Naive thymus-derived CD8-positive, alpha-beta T cell (primary cell): ENCODE data around the gene E2F1. TPM values are rescaled to one million over a fixed set of nuclear protein-coding genes. Genes with fewer than 3 reads are reported as not detected.

Source experiments
- ATAC-seq, 2 donors: fragments of 150-1000 bp; cut with Tn5 transposase in 1 of 2; sonication (Bioruptor Pico), chemical (Tn5 transposase) in 1 of 2; 1 replicate in 1 of 2; 2 replicates in 1 of 2; pipeline ENCODE4 v1.10.0; 2021; ENCODE audit warnings: mild to moderate bottlenecking in 2 of 2, moderate library complexity in 2 of 2
- POLR2A ChIA-PET: fragments of 350-600 bp; sonication (Branson Sonifier 250); formaldehyde crosslinking; loops from one replicate; lab custom pipeline; 2021; ENCODE audit warnings: antibody characterized with exemption; lab: Charles Lee
- DNase-seq, 10 donors: peaks; one replicate each; pipeline versions ENCODE4 v3.0.0 to v3.0.0-alpha.2; 2020 to 2022
- H3K27ac Mint-ChIP-seq, 10 donors: one replicate each; pipeline ENCODE4 v1.8.0; 2020 to 2022; ENCODE audit warnings: mild to moderate bottlenecking in 10 of 10, mixed read lengths in 10 of 10, moderate library complexity in 4 of 10, inconsistent platforms in 1 of 10
- H3K27me3 Mint-ChIP-seq, 5 donors: one replicate each; pipeline ENCODE4 v1.8.0; 2021 to 2022; ENCODE audit warnings: mixed read lengths in 5 of 5
- H3K36me3 Mint-ChIP-seq, 3 donors: one replicate each; pipeline ENCODE4 v1.8.0; 2020 to 2022; ENCODE audit warnings: mixed read lengths in 3 of 3, mild to moderate bottlenecking in 2 of 3, inconsistent platforms in 1 of 3
- H3K4me1 Mint-ChIP-seq, 4 donors: one replicate each; pipeline ENCODE4 v1.8.0; 2021 to 2022; ENCODE audit warnings: mixed read lengths in 4 of 4
- H3K4me3 Mint-ChIP-seq, 10 donors: one replicate each; pipeline ENCODE4 v1.8.0; 2020 to 2022; ENCODE audit warnings: mild to moderate bottlenecking in 10 of 10, mixed read lengths in 10 of 10, moderate library complexity in 6 of 10, inconsistent platforms in 1 of 10
- H3K9me3 Mint-ChIP-seq, 9 donors: one replicate each; pipeline ENCODE4 v1.8.0; 2020 to 2022; ENCODE audit warnings: mixed read lengths in 9 of 9, mild to moderate bottlenecking in 3 of 9, inconsistent platforms in 1 of 9, moderate library complexity in 1 of 9
- polyA plus RNA-seq, 3 donors: library from polyadenylated mRNA; unstranded; fragments of 300-500 nt; fragmentation: Illumina TruSeq; gene quantifications; one replicate each; pipeline ENCODE4 v1.2.3, GENCODE V29; 2021
- total RNA-seq, 8 experiments: library from RNA in 2 of 8; stranded (reverse) in 2 of 8; gene quantifications; one replicate each; pipeline ENCODE4 v1.2.3 and lab custom pipeline; 2021 to 2026

The E2F1 gene
- total and polyA plus RNA-seq, 5 experiments from 2014 or later = 0.19 to 1.4 (median 0.49) TPM

DNA sequence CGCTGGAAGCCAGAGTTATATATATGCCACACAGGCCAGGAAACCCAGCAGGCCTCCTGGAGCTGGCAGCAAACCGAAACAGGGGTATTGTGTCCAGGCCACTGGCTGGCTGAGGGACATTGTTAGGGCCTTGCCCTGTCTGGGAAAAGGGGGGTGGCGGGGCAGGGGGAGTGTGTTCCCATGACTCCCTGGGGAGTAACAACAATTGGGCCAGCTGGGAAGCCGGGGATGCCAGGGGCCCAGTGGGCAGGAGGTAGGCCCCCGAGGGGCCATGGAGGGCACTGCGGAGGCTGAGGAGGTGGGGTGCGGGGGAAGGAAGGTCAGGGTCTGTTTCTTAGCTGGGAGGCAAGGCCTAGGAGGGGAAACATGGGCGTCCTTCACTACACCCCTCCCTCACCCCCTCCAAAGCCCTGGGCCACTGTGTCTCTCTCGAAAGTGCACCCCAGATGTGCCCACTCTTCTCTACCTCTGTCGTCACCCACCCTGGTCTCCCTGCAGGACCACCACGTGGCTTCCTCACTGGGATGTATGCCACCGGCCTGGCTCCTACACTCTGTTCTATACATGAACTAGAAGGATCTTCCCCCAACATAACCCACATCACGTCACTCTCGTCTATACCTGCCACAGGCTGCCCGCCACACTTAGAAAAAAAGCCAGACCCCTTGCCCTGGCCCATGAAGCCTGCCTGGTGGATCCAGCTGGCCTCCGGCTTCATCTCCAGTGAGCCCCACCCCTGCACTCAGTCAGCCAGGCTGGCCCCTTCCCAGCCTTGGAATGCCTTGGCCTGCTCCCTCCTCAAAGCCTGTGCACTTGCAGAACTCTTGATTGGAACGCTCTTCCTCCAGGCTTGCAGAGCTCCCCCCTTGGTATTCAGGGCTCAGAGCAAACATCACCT, 7.8 kb upstream of the E2F1 start:
- ATAC-seq (no peak), DNase-seq (no peak)
- Mint-ChIP-seq H3K27me3 (no peaks in the 10 kb centered on the region), H3K9me3 (peaks cover 0 to 3% (median 0%) of the 10 kb centered on the region in 9 donors), H3K36me3 (no peaks in the 10 kb centered on the region), H3K27ac (peak overlapping the region in 5 of 10 donors; percentile 15 to 80 (median 53)), H3K4me3 (no peak overlapping the region), H3K4me1 (peaks cover 7 to 20% (median 13%) of the 10 kb centered on the region in 4 donors)
- POLR2A ChIA-PET = interaction anchor here (0.7 kb wide), 1 partner anchor 15 kb away, joined by 6 read pairs; no protein-coding TSS in a partner anchor

DNA sequence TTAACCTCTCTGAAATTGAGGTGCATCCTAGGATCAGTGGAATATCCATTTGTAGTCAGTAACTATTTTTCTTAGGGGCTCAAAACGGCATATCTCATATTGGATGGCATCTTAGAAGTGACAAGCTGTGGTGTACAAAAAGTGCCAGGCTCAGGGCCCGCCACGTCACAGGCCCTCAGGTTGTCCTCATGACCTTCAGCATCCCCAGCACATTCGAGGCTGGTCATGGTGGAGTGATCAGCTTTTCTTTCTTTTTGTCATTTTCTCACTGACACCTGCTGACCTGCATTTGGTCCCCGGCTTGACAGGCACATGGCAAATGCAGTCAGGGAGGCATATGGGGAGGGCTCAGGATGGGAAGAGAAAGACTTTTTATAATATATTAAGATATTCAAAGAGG, 7.1 kb upstream of the E2F1 start:
- ATAC-seq (no peak), DNase-seq (no peak)
- POLR2A ChIA-PET = no interaction called here
- Mint-ChIP-seq H3K9me3 (peaks cover 0 to 2% (median 0%) of the 10 kb centered on the region in 9 donors), H3K27ac (peak overlapping the region in 2 of 10 donors; percentile 56 to 78), H3K4me1 (peaks cover 13 to 27% (median 20%) of the 10 kb centered on the region in 4 donors), H3K27me3 (no peaks in the 10 kb centered on the region), H3K4me3 (no peak overlapping the region), H3K36me3 (no peaks in the 10 kb centered on the region)

DNA sequence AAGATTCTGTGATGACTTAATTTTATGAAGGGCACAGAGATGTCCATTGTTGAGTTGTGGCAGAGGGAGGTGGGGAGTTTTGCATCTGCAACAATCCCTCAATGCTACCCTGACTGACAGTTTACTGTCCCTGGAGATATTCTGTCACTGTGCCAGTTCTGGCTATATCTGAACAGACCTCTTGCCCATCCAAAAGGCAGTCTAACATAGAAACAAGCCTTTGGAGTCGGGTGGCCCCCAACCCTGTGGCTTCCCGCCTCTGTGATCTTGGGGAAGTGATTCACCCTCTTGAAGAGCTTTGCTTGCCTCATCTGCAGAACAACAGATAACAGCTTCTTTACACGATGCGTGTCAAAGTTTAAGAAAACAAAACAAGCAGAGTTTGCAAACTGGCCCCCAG, 3.8 kb upstream of the E2F1 start:
- peak; percentile 34 to 81 (median 57) for DNase-seq
- peak; percentile 49 to 57 for ATAC-seq
- Mint-ChIP-seq H3K36me3 (no peaks in the 10 kb centered on the region), H3K4me1 (peaks cover 19 to 41% (median 33%) of the 10 kb centered on the region in 4 donors), H3K4me3 (peak overlapping the region; percentile 45 to 82 (median 69)), H3K27me3 (no peaks in the 10 kb centered on the region), H3K27ac (peak overlapping the region; percentile 52 to 97 (median 80)), H3K9me3 (no peaks in the 10 kb centered on the region)
- POLR2A ChIA-PET = interaction anchor here (0.7 to 2.8 kb wide), 7 partner anchors 22 to 987 kb away, joined by 3 to 15 read pairs (median 4); partner anchors contain the start of genes ACTL10, EIF2S2, PIGU and PXMP4

DNA sequence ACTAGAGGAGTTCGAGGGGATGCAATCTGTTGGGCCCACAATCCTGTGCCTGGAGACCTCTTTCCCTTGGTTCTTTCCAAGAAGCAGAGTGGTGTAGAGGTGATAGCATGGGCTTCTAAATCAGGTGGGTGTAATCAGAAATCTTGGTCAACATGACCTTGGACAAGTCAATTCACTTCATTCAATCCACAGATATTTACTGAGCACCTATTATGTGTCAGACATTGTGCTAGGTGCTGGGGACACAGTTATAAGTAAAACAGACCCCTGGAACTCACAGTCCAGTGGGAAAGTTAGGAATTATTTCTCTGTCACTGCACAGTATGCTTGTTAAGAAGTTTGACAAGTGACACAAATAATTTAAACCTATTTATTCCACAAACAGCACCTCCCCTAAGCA, 3.3 kb upstream of the E2F1 start:
- H3K4me3 Mint-ChIP-seq = peak overlapping the region in 9 of 10 donors; percentile 60 to 82 (median 70)
- POLR2A ChIA-PET = interaction anchor here (0.7 to 2.8 kb wide), 8 partner anchors 22 to 988 kb away, joined by 3 to 15 read pairs (median 4); partner anchors contain the start of genes ACTL10, EIF2S2, PIGU and PXMP4
- DNase-seq (no peak), ATAC-seq (no peak)
- H3K27me3 Mint-ChIP-seq = no peaks in the 10 kb centered on the region
- H3K27ac Mint-ChIP-seq = peak overlapping the region; percentile 50 to 97 (median 72)
- H3K9me3 Mint-ChIP-seq = no peaks in the 10 kb centered on the region
- no peaks in the 10 kb centered on the region for H3K36me3 Mint-ChIP-seq
- peaks cover 20 to 45% (median 35%) of the 10 kb centered on the region in 4 donors for H3K4me1 Mint-ChIP-seq

DNA sequence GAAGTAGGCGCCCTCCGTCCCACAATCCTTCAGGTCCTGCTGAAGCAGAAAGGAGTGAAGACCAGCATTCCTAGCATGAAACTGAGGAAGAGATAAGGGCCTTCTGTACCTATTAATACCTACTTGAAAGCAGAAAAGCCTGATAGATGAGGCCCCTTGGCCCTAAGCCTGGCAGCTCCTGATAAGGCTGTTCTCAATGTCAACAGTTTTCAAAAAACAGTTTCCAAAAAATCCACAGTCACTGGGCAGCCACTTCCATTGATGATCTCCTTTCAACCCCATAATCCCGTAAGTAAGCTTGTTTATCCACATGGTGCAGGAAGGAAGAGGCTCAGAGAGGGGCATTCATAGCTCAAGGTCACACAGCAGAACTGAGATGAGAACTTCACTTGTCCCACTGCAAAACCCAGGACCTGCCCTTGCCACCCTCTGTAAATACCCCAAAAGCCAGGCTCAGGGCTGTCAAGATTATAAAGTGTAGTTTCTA, 2.8 kb upstream of the E2F1 start:
- Mint-ChIP-seq H3K9me3 (no peaks in the 10 kb centered on the region), H3K27me3 (no peaks in the 10 kb centered on the region), H3K4me1 (peaks cover 18 to 45% (median 36%) of the 10 kb centered on the region in 4 donors), H3K4me3 (peak overlapping the region in 4 of 10 donors; percentile 12 to 51 (median 36)), H3K36me3 (no peaks in the 10 kb centered on the region), H3K27ac (peak overlapping the region; percentile 50 to 97 (median 79))
- POLR2A ChIA-PET = interaction anchor here (0.6 to 2.8 kb wide), 4 partner anchors 10 to 43 kb away, joined by 3 to 15 read pairs (median 9); partner anchors contain the start of genes ACTL10, PXMP4 and ZNF341
- DNase-seq (no peak), ATAC-seq (no peak)

DNA sequence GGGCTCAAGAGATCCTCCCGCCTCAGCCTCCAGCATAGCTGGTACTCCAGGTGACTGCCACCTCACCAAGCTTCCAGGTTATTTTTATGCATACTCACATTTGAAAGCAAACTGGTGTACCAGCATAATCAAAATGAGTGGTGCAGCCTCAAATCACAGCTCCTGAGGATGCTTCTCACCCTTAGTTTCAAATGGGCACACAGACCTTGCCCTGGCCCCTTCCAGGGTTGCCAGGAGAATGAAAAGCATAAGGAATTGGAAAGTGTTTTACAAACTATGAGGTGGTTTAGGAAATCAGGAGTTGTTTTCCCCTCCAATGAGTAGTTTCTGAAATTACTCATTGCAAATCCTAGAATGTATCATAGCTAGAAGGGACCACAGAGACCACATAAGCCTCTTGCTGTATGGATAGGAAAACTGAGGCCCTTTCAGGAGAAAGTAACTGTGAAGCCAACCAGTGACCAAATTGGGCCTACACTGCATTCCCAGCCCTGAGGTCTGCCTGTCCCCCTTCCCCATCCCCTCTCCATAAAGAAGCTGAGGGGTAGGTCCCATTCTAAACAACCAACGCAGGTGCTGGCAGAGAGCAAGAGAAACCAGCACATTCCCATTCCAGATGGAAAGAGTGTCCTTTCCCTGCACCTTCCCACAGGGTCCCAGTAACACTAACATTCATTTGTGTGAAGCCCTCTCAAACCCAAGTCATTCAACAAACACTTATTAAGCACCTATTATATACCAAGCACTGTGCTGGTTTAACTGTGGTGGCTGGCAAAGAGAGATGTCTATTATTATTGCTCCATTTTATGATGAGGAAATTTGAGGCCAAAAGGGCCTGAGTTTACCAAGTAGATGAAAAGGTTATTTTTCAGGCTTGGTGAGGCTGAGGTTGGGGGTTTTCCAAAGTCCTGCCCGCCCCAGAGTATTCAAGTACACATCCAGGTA, 2.1 kb upstream of the E2F1 start:
- H3K27ac Mint-ChIP-seq = peak overlapping the region; percentile 7 to 97 (median 74)
- peaks cover 18 to 45% (median 36%) of the 10 kb centered on the region in 4 donors for H3K4me1 Mint-ChIP-seq
- no peaks in the 10 kb centered on the region for H3K27me3 Mint-ChIP-seq
- no peaks in the 10 kb centered on the region for H3K36me3 Mint-ChIP-seq
- POLR2A ChIA-PET = interaction anchor here (0.6 to 2.3 kb wide), 4 partner anchors 10 to 44 kb away, joined by 3 to 14 read pairs (median 6); partner anchors contain the start of genes ACTL10 and ZNF341
- ATAC-seq = no peak
- no peak for DNase-seq
- H3K9me3 Mint-ChIP-seq = no peaks in the 10 kb centered on the region
- peak overlapping the region in 4 of 10 donors; percentile 6 to 40 (median 26) for H3K4me3 Mint-ChIP-seq

DNA sequence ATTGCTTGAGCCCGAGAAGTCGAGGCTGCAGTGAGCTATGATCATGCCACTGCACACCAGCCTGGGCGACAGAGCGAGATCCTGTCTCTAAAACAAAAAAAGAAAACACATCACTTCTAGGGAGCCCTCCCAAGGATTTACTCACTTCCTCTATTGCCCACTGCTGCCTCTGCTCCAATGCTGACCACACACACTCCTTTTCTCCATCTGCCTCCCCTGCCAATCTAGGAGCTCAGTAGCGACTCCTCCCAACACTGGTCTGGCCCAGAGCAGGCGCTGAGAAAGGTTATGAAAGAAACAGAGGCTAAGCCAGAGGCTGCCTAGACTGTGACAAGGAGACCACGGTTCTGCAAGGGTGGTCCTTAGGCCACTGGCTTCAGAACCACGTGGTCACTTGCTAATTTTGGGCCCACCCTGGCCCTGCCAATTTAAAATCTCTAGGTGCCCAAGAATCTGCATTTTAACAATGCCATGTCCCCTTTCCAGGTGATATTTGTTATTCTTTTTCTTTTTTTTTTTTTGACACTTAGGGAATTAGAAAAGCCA, 1.3 kb upstream of the E2F1 start:
- H3K27me3 Mint-ChIP-seq = no peaks in the 10 kb centered on the region
- ATAC-seq (no peak), DNase-seq (no peak)
- no peaks in the 10 kb centered on the region for H3K36me3 Mint-ChIP-seq
- POLR2A ChIA-PET = interaction anchor here (0.6 to 2.0 kb wide), 5 partner anchors 20 to 287 kb away, joined by 3 to 11 read pairs (median 7); partner anchors contain the start of genes ACTL10, PXMP4 and ZNF341
- peak overlapping the region in 8 of 10 donors; percentile 31 to 90 (median 87) for H3K4me3 Mint-ChIP-seq
- H3K4me1 Mint-ChIP-seq = peaks cover 18 to 45% (median 36%) of the 10 kb centered on the region in 4 donors
- peak overlapping the region in 5 of 10 donors; percentile 46 to 97 (median 87) for H3K27ac Mint-ChIP-seq
- H3K9me3 Mint-ChIP-seq = no peaks in the 10 kb centered on the region

DNA sequence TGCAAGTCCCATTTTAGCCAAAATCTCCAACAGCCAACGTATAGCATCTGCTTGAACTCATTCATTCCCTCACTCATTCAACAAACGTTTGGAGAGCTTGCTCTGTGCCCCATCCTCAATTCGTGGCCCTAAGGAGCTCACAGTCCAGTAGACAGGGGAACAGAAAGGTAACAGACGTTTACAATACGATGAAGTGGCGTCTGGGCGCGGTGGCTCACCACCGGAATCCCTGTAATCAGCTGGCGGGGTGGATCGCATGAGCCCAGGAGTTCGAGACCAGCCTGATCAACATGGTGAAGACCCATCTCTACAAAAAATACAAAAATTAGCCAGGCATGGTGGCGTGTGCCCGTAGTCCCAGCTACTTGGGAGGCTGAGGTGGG, 790 bp upstream of the E2F1 start:
- Mint-ChIP-seq H3K4me1 (peaks cover 18 to 45% (median 36%) of the 10 kb centered on the region in 4 donors), H3K27ac (peak overlapping the region; percentile 24 to 97 (median 88)), H3K4me3 (peak overlapping the region; percentile 63 to 90 (median 87)), H3K9me3 (no peaks in the 10 kb centered on the region), H3K27me3 (no peaks in the 10 kb centered on the region), H3K36me3 (no peaks in the 10 kb centered on the region)
- POLR2A ChIA-PET = interaction anchor here (0.6 to 2.0 kb wide), 5 partner anchors 20 to 286 kb away, joined by 3 to 11 read pairs (median 7); partner anchors contain the start of genes ACTL10, PXMP4 and ZNF341
- no peak for ATAC-seq
- DNase-seq = no peak

DNA sequence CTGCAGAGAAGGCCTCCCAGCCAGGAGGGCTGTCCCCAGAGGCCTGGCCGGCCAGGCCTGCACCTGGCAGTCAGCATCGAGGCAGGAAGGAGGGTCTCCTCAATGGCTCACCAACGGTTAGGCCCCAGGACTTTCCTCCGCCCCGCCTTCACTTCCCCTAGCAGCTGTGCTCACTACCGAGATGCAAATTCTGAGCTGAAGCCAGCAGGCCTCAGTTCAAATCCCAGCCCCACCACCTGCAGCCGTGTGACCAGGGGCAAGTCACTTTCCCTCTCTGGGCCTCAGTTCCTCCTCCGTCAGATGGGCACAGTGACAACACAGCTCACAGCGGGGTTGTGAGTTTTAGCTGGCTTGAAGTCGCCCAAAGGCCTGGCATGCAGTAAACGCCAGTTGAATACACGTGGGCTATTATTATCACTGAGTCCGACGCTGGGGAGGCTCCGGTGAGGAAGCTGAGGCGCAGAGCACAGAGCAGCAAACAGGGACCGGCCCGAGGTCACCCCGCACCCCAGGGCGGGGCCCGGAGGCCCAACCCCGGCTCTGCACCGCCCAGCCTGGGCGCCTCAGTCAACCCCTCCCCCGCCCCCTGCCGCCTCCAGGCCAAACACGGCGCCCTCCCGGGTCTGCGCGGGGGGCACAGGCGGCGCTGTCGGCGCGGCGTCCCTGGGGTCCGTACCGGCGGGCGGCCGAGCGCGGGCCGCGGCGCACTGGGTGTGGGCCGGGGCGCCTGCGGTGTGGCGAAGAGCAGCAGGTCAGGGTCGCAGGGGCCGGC, 671 bp downstream of the E2F1 start:
- DNase-seq (peak in 1 of 10 donors; percentile 26), ATAC-seq (peak; percentile 4 to 21)
- peaks cover 18 to 48% (median 35%) of the 10 kb centered on the region in 4 donors for H3K4me1 Mint-ChIP-seq
- H3K36me3 Mint-ChIP-seq = no peaks in the 10 kb centered on the region
- POLR2A ChIA-PET = interaction anchor here (0.6 to 1.1 kb wide), 3 partner anchors 21 to 186 kb away, joined by 3 to 4 read pairs (median 4); partner anchors contain the start of gene ZNF341
- H3K27ac Mint-ChIP-seq = peak overlapping the region in 5 of 10 donors; percentile 14 to 49 (median 28)
- no peaks in the 10 kb centered on the region for H3K9me3 Mint-ChIP-seq
- H3K27me3 Mint-ChIP-seq = no peaks in the 10 kb centered on the region
- H3K4me3 Mint-ChIP-seq = peak overlapping the region; percentile 22 to 76 (median 68)

DNA sequence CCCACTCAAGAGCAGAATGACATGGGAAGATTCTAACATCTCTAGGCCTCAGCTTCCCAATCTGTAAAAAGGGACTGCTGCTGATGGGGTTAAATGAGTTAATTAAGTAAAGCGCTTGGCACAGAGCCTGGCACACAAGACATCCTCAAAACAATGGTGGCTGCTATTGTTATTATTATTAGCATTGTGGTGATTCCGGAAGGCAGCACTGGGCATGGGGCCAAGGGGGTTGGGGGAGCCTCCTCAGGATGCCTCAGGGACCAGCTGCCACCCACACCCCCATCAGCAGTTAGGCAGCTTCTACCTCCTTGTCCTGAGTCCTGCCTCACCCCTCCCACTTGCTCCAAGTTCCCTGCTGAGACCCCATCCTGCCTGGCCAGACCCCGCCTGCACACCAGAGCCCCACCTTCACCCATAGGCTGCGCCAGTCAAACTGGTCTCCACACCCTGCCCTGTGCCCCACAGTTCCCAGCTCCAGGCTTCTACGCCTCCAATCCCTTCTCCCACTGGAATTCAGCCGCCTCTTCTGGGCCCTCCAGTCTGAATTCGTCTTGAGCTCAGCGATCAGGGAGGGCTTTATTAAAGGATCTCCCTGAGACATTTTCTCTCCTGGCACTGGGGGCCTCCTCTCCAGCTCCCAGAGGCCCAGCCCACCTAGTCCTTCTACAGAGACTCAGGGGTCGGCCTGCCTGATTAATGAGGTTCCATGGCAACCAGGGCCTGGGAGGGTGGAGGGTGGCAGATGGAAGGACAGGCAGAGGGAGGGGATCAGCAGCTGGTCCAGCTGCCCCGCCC, 1.5 kb downstream of the E2F1 start:
- Mint-ChIP-seq H3K27ac (peak overlapping the region in 1 of 10 donors; percentile 50), H3K9me3 (no peaks in the 10 kb centered on the region), H3K27me3 (no peaks in the 10 kb centered on the region), H3K36me3 (no peaks in the 10 kb centered on the region), H3K4me3 (peak overlapping the region; percentile 22 to 76 (median 48)), H3K4me1 (peaks cover 16 to 44% (median 31%) of the 10 kb centered on the region in 4 donors)
- no peak for DNase-seq
- ATAC-seq = no peak
- POLR2A ChIA-PET = interaction anchor here (1.1 to 1.6 kb wide), 4 partner anchors 17 to 47 kb away, joined by 4 to 6 read pairs (median 4); partner anchors contain the start of gene ZNF341
